ENCODE data around the gene CCDC18.

The CCDC18 gene

DNA sequence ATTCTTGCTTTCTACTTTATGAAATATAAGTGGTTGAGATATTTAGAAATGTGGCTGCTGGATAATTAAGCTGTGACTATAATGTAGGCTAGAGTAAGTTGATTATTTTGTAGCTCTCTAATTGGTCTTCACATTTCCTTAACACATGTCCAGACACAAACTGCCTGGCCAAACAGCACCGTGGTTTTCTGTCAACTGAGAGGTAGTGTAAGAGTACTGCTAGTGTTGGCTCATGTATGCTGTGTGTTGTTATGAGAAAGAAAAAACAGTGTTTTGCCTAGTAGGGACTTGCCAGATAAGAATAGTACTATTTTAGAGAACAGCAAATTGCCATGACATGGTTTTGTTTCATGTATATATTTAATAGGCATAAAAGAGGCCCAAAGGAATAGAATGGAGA is 37.4 kb upstream of the CCDC18 start:
- H3K27ac ChIP-seq (ENCODE audit: low read depth, low read length) = no peak overlapping the region
- no peak overlapping the region for H3K4me2 ChIP-seq (ENCODE audit: low read length)
- H3K4me1 ChIP-seq (ENCODE audit: control insufficient read depth, low read length) = no peaks in the 10 kb centered on the region
- H3K79me2 ChIP-seq (ENCODE audit: control insufficient read depth, low read length) = no peaks in the 10 kb centered on the region
- TF ChIP-seq EZH2phosphoT487 (IDR thresholded peaks at IDR 0.05; ENCODE audit: borderline replicate concordance, low read length) = no peak
- no peak overlapping the region for H3K4me3 ChIP-seq (ENCODE audit: low read length)
- H3K27me3 ChIP-seq (ENCODE audit: control insufficient read depth, low read length) = no peaks in the 10 kb centered on the region
- H3K36me3 ChIP-seq (ENCODE audit: control insufficient read depth, low read length) = peaks cover 51% of the 10 kb centered on the region
- H3F3A ChIP-seq (ENCODE audit: control insufficient read depth, insufficient read depth) = peaks cover 18% of the 10 kb centered on the region
- no peaks in the 10 kb centered on the region for H3K9me2 ChIP-seq (replicated peaks; ENCODE audit: control insufficient read depth, low read length)
- H3K9me3 ChIP-seq (ENCODE audit: control insufficient read depth, insufficient read depth, low read length) = no peaks in the 10 kb centered on the region
- 0 out of 2 replicates have a peak, but pooled peaks cover under 1% of the 10 kb centered on the region for H4K20me1 ChIP-seq (ENCODE audit: control insufficient read depth, insufficient read depth, low read depth, low read length)

DNA sequence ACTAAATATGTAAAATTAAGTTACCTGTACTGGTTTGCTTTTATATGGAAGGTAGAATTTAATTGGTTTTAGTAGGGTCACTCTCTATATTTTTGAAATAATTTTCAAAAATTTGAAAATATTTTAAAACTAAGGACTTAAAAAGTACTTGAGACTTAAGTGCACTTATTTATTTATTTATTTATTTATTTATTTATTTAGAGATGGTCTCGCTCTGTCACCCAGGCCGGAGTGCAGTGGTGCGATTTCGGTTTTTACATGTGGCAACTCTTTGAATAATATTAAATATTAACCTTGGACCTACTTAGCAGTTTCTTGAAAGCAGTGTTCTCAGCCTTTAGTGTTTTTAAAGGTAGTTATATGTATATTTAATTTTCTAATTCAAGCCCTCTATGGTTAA is 36.8 kb upstream of the CCDC18 start:
- TF ChIP-seq, protein P1, sequence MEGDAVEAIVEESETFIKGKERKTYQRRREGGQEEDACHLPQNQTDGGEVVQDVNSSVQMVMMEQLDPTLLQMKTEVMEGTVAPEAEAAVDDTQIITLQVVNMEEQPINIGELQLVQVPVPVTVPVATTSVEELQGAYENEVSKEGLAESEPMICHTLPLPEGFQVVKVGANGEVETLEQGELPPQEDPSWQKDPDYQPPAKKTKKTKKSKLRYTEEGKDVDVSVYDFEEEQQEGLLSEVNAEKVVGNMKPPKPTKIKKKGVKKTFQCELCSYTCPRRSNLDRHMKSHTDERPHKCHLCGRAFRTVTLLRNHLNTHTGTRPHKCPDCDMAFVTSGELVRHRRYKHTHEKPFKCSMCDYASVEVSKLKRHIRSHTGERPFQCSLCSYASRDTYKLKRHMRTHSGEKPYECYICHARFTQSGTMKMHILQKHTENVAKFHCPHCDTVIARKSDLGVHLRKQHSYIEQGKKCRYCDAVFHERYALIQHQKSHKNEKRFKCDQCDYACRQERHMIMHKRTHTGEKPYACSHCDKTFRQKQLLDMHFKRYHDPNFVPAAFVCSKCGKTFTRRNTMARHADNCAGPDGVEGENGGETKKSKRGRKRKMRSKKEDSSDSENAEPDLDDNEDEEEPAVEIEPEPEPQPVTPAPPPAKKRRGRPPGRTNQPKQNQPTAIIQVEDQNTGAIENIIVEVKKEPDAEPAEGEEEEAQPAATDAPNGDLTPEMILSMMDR (IDR thresholded peaks at IDR 0.05; ENCODE audit: low read depth, low read length, poor library complexity, severe bottlenecking) = no peak
- TF ChIP-seq EZH2phosphoT487 (IDR thresholded peaks at IDR 0.05; ENCODE audit: borderline replicate concordance, low read length) = no peak
- Histone ChIP-seq H3K4me2 (ENCODE audit: low read length) (no peak overlapping the region), H3K36me3 (ENCODE audit: control insufficient read depth, low read length) (peaks cover 51% of the 10 kb centered on the region), H3K4me3 (ENCODE audit: low read length) (no peak overlapping the region), H3K27ac (ENCODE audit: low read depth, low read length) (no peak overlapping the region), H3K9me2 (replicated peaks; ENCODE audit: control insufficient read depth, low read length) (no peaks in the 10 kb centered on the region), H3K9me3 (ENCODE audit: control insufficient read depth, insufficient read depth, low read length) (no peaks in the 10 kb centered on the region), H3K79me2 (ENCODE audit: control insufficient read depth, low read length) (no peaks in the 10 kb centered on the region), H3F3A (ENCODE audit: control insufficient read depth, insufficient read depth) (peaks cover 24% of the 10 kb centered on the region), H3K27me3 (ENCODE audit: control insufficient read depth, low read length) (no peaks in the 10 kb centered on the region), H4K20me1 (ENCODE audit: control insufficient read depth, insufficient read depth, low read depth, low read length) (0 out of 2 replicates have a peak, but pooled peaks cover 4% of the 10 kb centered on the region), H3K4me1 (ENCODE audit: control insufficient read depth, low read length) (no peaks in the 10 kb centered on the region)

GRCh38 chr1:93148001-93148400 is 32.5 kb upstream of the CCDC18 start:
- H3K4me3 ChIP-seq (ENCODE audit: low read length) = no peak overlapping the region
- no peaks in the 10 kb centered on the region for H3K27me3 ChIP-seq (ENCODE audit: control insufficient read depth, low read length)
- no peaks in the 10 kb centered on the region for H3K9me2 ChIP-seq (replicated peaks; ENCODE audit: control insufficient read depth, low read length)
- H3K36me3 ChIP-seq (ENCODE audit: control insufficient read depth, low read length) = peaks cover 54% of the 10 kb centered on the region
- H3K4me2 ChIP-seq (ENCODE audit: low read length) = no peak overlapping the region
- peaks cover 27% of the 10 kb centered on the region for H3F3A ChIP-seq (ENCODE audit: control insufficient read depth, insufficient read depth)
- 0 out of 2 replicates have a peak, but pooled peaks cover 4% of the 10 kb centered on the region for H4K20me1 ChIP-seq (ENCODE audit: control insufficient read depth, insufficient read depth, low read depth, low read length)
- TF ChIP-seq, protein P1 (IDR thresholded peaks at IDR 0.05; ENCODE audit: low read depth, low read length, poor library complexity, severe bottlenecking) = no peak
- TF ChIP-seq EZH2phosphoT487 (IDR thresholded peaks at IDR 0.05; ENCODE audit: borderline replicate concordance, low read length) = no peak
- H3K4me1 ChIP-seq (ENCODE audit: control insufficient read depth, low read length) = no peaks in the 10 kb centered on the region
- no peak overlapping the region for H3K27ac ChIP-seq (ENCODE audit: low read depth, low read length)
- H3K9me3 ChIP-seq (ENCODE audit: control insufficient read depth, insufficient read depth, low read length) = no peaks in the 10 kb centered on the region
- no peaks in the 10 kb centered on the region for H3K79me2 ChIP-seq (ENCODE audit: control insufficient read depth, low read length)

DNA sequence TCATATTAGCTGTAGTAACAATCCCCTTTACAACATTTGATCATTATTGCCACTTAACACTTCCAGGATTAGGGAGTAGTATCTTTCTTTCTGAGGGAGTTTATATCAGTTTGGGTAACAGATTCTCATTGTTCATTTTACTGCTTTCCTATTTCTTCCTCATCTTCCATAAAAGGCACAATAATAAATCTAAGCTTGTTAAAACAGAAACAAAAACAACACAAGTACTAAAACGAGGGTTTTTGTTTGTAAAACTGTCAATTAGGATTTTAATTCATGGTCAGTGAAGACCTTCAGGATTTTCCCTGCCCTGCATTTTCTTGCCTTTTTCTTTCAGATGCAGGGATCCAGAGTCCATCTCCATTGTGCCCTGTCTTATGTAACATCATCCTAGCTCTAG is 29.8 kb upstream of the CCDC18 start:
- Histone ChIP-seq H3K36me3 (ENCODE audit: control insufficient read depth, low read length) (peaks cover 75% of the 10 kb centered on the region), H3K9me3 (ENCODE audit: control insufficient read depth, insufficient read depth, low read length) (no peaks in the 10 kb centered on the region), H3K79me2 (ENCODE audit: control insufficient read depth, low read length) (0 out of 2 replicates have a peak, but pooled peaks cover 3% of the 10 kb centered on the region), H3K4me1 (ENCODE audit: control insufficient read depth, low read length) (no peaks in the 10 kb centered on the region), H3K9me2 (replicated peaks; ENCODE audit: control insufficient read depth, low read length) (no peaks in the 10 kb centered on the region), H3F3A (ENCODE audit: control insufficient read depth, insufficient read depth) (peaks cover 38% of the 10 kb centered on the region), H3K4me3 (ENCODE audit: low read length) (no peak overlapping the region), H4K20me1 (ENCODE audit: control insufficient read depth, insufficient read depth, low read depth, low read length) (0 out of 2 replicates have a peak, but pooled peaks cover 4% of the 10 kb centered on the region), H3K4me2 (ENCODE audit: low read length) (no peak overlapping the region), H3K27ac (ENCODE audit: low read depth, low read length) (no peak overlapping the region), H3K27me3 (ENCODE audit: control insufficient read depth, low read length) (no peaks in the 10 kb centered on the region)
- TF ChIP-seq, protein P1 (IDR thresholded peaks at IDR 0.05; ENCODE audit: low read depth, low read length, poor library complexity, severe bottlenecking) = no peak
- TF ChIP-seq EZH2phosphoT487 (IDR thresholded peaks at IDR 0.05; ENCODE audit: borderline replicate concordance, low read length) = no peak
